Activated T-cell treated with anti-CD3 and anti-CD28 coated beads, Interleukin-2, amount 50 U/mL, for 48 hours (primary cell): Measurements from ENCODE around the gene LIG3.
"Not testable (repeated sequence)": the region's sequence is repeated elsewhere in the genome, so short reads cannot be mapped to it uniquely, and the experiment has no call there.

Source experiments
- DNase-seq, 2 experiments: peaks; one replicate each; pipeline ENCODE4 v3.0.0-alpha.2; 2020

LIG3 gene

GRCh38 chr17:35045458-35045979 lies 65.2 kb downstream of the LIG3 start:
- not testable (repeated sequence) for DNase-seq

GRCh38 chr17:35046245-35046644 lies 65.9 kb downstream of the LIG3 start:
- DNase-seq: no peak

DNA sequence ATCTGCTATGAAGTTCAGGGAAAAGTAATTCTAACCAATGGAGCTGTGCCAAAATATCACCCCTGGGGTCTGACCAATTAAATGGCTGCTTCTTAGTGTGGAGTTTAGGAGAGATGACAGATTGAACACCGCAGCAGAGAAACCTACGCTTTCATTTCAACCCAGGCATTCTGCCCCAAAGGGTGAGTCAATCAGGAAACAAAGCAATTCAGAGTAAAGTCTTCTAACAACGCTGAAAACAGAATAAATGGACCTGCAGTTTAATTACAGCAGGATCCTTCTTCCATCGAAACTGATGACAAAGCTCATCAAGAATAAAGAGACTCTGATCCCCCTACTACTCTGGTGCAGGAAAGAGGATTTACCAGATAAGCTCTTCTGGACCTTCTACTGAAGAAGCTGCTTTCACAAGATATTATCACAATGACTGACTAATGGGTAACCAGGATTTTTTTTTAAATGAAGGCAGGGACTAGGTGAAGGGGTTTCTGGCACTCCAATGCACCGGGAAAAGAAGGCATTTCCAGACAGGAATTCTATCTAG lies 66.5 kb downstream of the LIG3 start:
- DNase-seq: peak; percentile 51 to 65

GRCh38 chr17:35048685-35049379 lies 68.5 kb downstream of the LIG3 start:
- no peak for DNase-seq

- no peak for DNase-seq
Observed at GRCh38 chr17:35050170-35050569, 69.9 kb downstream of the LIG3 start.

DNA sequence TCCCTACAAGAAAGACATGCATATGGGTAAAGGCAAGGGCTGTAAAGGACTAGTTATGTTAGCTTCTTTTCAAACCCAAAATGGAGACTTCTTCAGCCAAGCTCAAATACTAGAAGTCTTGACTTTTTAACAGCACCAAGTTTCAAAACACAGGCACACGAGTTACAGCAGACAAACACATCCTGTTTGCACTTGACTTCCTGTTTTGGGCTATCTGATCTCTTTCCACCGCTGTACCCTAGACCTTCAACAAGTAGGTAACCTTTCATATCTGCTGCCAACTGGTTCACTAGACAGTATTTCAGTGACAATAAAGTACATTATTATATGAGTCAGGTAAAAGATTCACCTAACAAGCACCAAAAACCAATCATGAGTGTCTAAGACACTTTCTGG lies 70.9 kb downstream of the LIG3 start:
- DNase-seq: no peak

DNA sequence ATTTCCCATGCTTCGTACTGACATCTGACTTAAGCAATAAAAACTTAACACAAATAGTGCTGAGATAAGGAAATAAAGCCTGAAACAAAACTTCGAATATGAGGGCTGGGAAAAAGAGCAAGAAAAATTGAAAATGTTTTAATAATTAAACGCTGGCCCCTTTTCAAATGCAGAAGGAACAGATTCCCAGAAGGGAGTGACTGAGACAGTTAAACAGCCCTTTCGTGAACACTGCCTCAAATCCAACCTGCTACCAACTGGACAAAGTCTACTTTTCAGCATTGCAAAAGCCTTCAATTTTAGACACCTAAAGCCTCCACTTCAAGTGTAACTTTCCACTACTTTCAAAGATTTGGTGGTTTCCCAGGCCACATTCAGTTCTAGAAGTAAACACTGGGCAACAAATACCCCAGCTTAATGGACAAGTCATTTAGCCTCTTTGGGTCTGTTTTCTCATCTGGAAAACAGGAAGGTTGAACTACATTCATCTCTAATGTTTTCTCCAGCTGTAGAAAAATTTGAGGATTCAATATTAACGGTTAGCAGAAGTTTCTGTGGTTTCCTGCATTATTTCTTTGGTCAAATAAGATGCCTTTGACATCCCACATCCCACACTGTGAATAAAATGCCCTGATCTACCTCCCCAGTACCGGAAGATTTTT lies 71.4 kb downstream of the LIG3 start:
- DNase-seq: no peak

DNA sequence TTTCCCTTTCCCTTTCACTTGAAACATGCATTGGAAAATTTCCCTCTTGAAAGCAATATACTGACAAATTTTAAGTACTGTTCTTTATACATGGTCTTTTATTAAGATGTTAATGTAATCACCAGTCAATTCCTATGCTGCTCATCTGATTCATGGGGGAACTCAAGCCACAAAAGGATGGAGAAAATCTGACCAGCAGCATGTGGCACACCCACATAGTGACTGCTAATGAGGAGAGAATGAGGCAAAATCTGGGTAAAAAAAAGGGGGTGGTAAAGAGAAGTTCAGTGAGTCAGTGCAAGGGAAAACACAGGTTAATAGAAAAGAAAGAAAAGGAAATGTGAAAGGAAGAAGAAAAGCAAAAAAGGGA lies 71.9 kb downstream of the LIG3 start:
- no peak for DNase-seq

GRCh38 chr17:35052780-35053179 lies 72.5 kb downstream of the LIG3 start:
- DNase-seq: no peak

DNA sequence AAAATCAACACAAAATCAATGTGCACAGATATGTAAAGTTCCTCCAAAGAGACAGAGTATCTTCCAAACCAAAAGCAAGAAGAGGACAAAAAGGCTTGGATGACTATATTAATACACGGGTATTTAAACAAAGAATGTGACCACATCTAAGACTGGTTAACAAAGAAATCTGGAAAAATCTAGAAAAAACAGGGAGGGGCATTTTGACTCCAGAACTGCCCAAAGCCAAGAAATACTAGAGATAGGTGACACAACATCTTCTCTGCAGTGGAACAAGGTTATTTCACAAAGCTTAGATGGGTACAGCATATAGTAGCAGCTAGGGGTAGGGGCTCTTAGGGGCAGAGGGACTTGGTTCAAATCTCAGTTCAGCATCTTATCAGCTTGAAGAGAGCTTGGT lies 72.9 kb downstream of the LIG3 start:
- DNase-seq: no peak

- DNase-seq: no peak
Observed at GRCh38 chr17:35056013-35056412, 75.7 kb downstream of the LIG3 start.

DNA sequence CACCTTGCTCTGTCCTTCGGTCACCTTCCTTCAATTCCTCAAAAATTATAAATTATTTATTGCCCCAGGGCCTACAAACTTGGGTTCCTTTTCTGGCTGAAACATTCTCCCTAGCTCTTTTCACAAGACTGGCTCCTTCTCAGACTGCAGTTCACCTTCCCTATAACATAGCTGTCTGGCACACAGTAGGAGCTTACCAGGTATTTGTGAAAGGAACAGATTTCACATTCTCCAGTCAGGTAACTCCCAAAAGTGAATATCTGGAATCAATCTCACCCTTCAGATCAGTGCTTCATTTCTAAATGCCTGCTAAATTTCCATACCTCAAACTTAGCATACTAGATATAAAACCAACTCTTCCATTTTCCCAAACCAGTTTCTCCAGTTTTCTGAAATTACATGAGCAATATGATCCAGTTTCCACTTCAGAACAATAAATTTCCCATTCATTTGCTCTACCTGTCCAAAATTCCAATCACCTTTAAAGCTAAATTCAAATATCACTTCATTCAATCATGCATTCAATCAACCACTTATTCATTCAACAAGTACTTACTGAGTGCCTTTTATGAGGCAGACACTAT lies 77.1 kb downstream of the LIG3 start:
- no peak for DNase-seq
